HepG2 (cell line): Measurements from ENCODE around the gene SURF2. TPM values are rescaled to one million over a fixed set of nuclear protein-coding genes. Genes with fewer than 3 reads are reported as not detected.

Experiments used
- MAZ ChIP-seq, 2 experiments: sonication (generic) in 1 of 2; formaldehyde crosslinking in 1 of 2; IDR thresholded peaks; 2 replicates each; pipeline versions ENCODE4 v1.5.0 to v1.6.1; 2012 to 2020; ENCODE audit warnings: low read depth in 2 of 2, mild to moderate bottlenecking in 2 of 2, borderline replicate concordance in 1 of 2, improper control_type of control experiment in 1 of 2, low read length in 1 of 2, missing genetic modification reagents in 1 of 2, moderate library complexity in 1 of 2
- MEF2D ChIP-seq: sonication (generic); formaldehyde crosslinking; IDR thresholded peaks from 2 replicates; pipeline ENCODE4 v1.5.1; 2020; ENCODE audit warnings: mild to moderate bottlenecking, missing genetic modification reagents
- NCOR1 ChIP-seq: fragments of 200-600 bp; sonication (generic); IDR thresholded peaks from 2 replicates; pipeline ENCODE4 v1.7.0; 2017; ENCODE audit warnings: antibody characterized with exemption, low read length, borderline replicate concordance
- POLR2G ChIP-seq: fragments of 200-400 bp; formaldehyde crosslinking; IDR thresholded peaks from 2 replicates; pipeline ENCODE4 v1.6.1; 2018; ENCODE audit warnings: mild to moderate bottlenecking, low read depth, low read length, moderate library complexity
- SNAPC4 ChIP-seq: sonication (generic); formaldehyde crosslinking; IDR thresholded peaks from 2 replicates; pipeline ENCODE4 v1.4.0; 2020; ENCODE audit warnings: mild to moderate bottlenecking, missing genetic modification reagents
- TFDP1 ChIP-seq: IDR thresholded peaks from 2 replicates; pipeline ENCODE4 v1.6.1; 2016; ENCODE audit warnings: missing compliant biosample characterization, missing genetic modification reagents, borderline replicate concordance
- TMF1 ChIP-seq: sonication (generic); formaldehyde crosslinking; IDR thresholded peaks from 2 replicates; pipeline ENCODE4 v1.8.1; 2022; ENCODE audit warnings: low read depth, missing genetic modification reagents
- TOPORS ChIP-seq: sonication (generic); formaldehyde crosslinking; IDR thresholded peaks from 2 replicates; pipeline ENCODE4 v1.8.0; 2023; ENCODE audit warnings: mild to moderate bottlenecking, missing genetic modification reagents
- ZBTB42 ChIP-seq: sonication (generic); formaldehyde crosslinking; IDR thresholded peaks from 2 replicates; pipeline ENCODE4 v1.5.0; 2020; ENCODE audit warnings: mild to moderate bottlenecking, missing genetic modification reagents
- ZNF12 ChIP-seq: sonication (generic); formaldehyde crosslinking; IDR thresholded peaks from 2 replicates; pipeline ENCODE4 v1.5.0; 2020; ENCODE audit warnings: missing genetic modification reagents
- ZNF205 ChIP-seq: IDR thresholded peaks from 2 replicates; pipeline ENCODE4 v1.6.1; 2018; ENCODE audit warnings: missing biosample characterization, missing genetic modification reagents
- ZNF3 ChIP-seq: IDR thresholded peaks from 2 replicates; pipeline ENCODE4 v1.7.0; 2017; ENCODE audit warnings: inconsistent platforms
- ZNF441 ChIP-seq: sonication (generic); formaldehyde crosslinking; IDR thresholded peaks from 2 replicates; pipeline ENCODE4 v1.7.0; 2021; ENCODE audit warnings: missing genetic modification reagents, borderline replicate concordance
- ZNF703 ChIP-seq: sonication (generic); formaldehyde crosslinking; IDR thresholded peaks from 2 replicates; pipeline ENCODE4 v1.5.1; 2020; ENCODE audit warnings: missing genetic modification reagents, mild to moderate bottlenecking, moderate library complexity, borderline replicate concordance
- ZNF709 ChIP-seq: sonication (generic); formaldehyde crosslinking; IDR thresholded peaks from 2 replicates; pipeline ENCODE4 v1.5.0; 2020; ENCODE audit warnings: mild to moderate bottlenecking, missing genetic modification reagents
- polyA plus RNA-seq, 8 experiments: library from polyadenylated mRNA; depleted of rRNA in 3 of 8; stranded (reverse) in 7 of 8; unstranded in 1 of 8; fragments of >200 nt; fragmentation: Illumina TruSeq in 4 of 8; extraction: Trizol in 4 of 8; gene quantifications; 2 replicates each; pipeline versions ENCODE4 v1.2.1 to v1.2.3, GENCODE V29; 2011 to 2016; ENCODE audit warnings: low read depth in 4 of 8, missing spikeins in 1 of 8, mixed read lengths in 1 of 8; ENCODE audit not compliant: insufficient read depth in 1 of 8
- total RNA-seq, 5 experiments: library from RNA; depleted of rRNA; stranded (reverse); fragments of >200 nt; fragmentation: Illumina TruSeq; extraction: Trizol; gene quantifications; 2 replicates each; pipeline ENCODE4 v1.2.3, GENCODE V29; 2016; ENCODE audit warnings: low read depth in 1 of 5
- TF ChIP-seq, protein P1 (sequence below): sonication (generic); formaldehyde crosslinking; IDR thresholded peaks from 2 replicates; pipeline ENCODE4 v1.5.1; 2020; ENCODE audit warnings: mild to moderate bottlenecking, missing genetic modification reagents, moderate library complexity

Gene SURF2
- total and polyA plus RNA-seq, 2 of the 13 experiments (the other 11 are each of a cell fraction or from before 2014, with no cell fraction given) = 6.3 to 13.6 TPM

- TF ChIP-seq ZNF709 (CRISPR knock-in tag) (no peak), ZNF3 (no peak), ZNF12 (CRISPR knock-in tag) (no peak), POLR2G (0 out of 2 replicates have a peak, but pooled peaks have one; percentile 41), NCOR1 (0 out of 2 replicates have a peak, but pooled peaks have one; percentile 1), TOPORS (CRISPR knock-in tag) (0 out of 2 replicates have a peak, but pooled peaks have one; percentile 58), SNAPC4 (CRISPR knock-in tag) (peak; percentile 17; the same call in 1 of the 2 replicates), ZNF441 (CRISPR knock-in tag) (no peak), ZBTB42 (no peak), TMF1 (0 out of 2 replicates have a peak, but pooled peaks have one; percentile 17), TFDP1 (CRISPR knock-in tag) (no peak), MEF2D (CRISPR knock-in tag) (0 out of 2 replicates have a peak, but pooled peaks have one; percentile 3), ZNF703 (CRISPR knock-in tag) (no peak), ZNF205 (CRISPR knock-in tag) (no peak), MAZ (IDR thresholded peaks at IDR 0.05; ENCODE audit: borderline replicate concordance, low read depth, low read length) (no peak), MAZ (CRISPR knock-in tag; IDR thresholded peaks at IDR 0.05; ENCODE audit: low read depth) (no peak)
- TF ChIP-seq, protein P1, sequence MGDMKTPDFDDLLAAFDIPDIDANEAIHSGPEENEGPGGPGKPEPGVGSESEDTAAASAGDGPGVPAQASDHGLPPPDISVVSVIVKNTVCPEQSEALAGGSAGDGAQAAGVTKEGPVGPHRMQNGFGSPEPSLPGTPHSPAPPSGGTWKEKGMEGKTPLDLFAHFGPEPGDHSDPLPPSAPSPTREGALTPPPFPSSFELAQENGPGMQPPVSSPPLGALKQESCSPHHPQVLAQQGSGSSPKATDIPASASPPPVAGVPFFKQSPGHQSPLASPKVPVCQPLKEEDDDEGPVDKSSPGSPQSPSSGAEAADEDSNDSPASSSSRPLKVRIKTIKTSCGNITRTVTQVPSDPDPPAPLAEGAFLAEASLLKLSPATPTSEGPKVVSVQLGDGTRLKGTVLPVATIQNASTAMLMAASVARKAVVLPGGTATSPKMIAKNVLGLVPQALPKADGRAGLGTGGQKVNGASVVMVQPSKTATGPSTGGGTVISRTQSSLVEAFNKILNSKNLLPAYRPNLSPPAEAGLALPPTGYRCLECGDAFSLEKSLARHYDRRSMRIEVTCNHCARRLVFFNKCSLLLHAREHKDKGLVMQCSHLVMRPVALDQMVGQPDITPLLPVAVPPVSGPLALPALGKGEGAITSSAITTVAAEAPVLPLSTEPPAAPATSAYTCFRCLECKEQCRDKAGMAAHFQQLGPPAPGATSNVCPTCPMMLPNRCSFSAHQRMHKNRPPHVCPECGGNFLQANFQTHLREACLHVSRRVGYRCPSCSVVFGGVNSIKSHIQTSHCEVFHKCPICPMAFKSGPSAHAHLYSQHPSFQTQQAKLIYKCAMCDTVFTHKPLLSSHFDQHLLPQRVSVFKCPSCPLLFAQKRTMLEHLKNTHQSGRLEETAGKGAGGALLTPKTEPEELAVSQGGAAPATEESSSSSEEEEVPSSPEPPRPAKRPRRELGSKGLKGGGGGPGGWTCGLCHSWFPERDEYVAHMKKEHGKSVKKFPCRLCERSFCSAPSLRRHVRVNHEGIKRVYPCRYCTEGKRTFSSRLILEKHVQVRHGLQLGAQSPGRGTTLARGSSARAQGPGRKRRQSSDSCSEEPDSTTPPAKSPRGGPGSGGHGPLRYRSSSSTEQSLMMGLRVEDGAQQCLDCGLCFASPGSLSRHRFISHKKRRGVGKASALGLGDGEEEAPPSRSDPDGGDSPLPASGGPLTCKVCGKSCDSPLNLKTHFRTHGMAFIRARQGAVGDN (CRISPR knock-in tag) = peak; percentile 4; the same call in 1 of the 2 replicates
These were observed 7.4 kb upstream of the SURF2 start (continued) for GRCh38 chr9:133348718-133349573.
